SK-N-MC (cell line): ENCODE data around the gene SLC38A1.

Source experiments
- EZH2 ChIP-seq: fragments of 200-600 bp; sonication (generic); IDR thresholded peaks from one replicate; pipeline ENCODE4 v1.6.1; 2017; ENCODE audit warnings: antibody characterized with exemption
- POLR2AphosphoS5 ChIP-seq: IDR thresholded peaks from 2 replicates; pipeline ENCODE4 v1.6.1; 2012; ENCODE audit warnings: mild to moderate bottlenecking, low read depth, low read length, borderline replicate concordance

- TF ChIP-seq EZH2, result no peak
- no peak for TF ChIP-seq POLR2AphosphoS5
These were observed 28.4 kb downstream of the SLC38A1 start for GRCh38 chr12:46240436-46240835.
